ENCODE measurements around the gene ANXA6. TPM values are rescaled to one million over a fixed set of nuclear protein-coding genes. Genes with fewer than 3 reads are reported as not detected.
A peak's percentile ranks its signal among the peaks of the same experiment; 100 is the strongest.

Gene ANXA6
- total and polyA plus RNA-seq, 2 donors (not counting 1 experiment from before 2014, with no cell fraction given): 136 to 300 TPM

DNA sequence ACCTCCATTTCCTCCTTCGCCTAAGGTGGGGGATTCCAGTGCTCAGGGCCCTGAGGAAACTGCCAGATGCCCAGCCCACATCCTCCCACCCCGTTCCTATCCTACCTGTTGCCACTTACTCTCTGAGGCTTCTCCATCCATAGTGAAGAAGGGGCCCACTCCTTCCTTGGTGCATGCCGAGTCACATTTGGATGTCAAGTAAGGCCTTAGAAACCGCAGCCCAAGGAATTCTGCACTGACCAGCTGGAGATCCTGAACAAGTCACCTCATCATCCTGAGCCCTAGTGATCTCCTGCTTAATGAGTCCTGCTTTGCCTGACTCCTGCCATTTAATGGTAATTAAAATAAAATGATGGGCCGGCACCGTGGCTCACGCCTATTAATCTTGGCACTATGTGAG, 70.1 kb downstream of the ANXA6 start:
- no peaks in the 10 kb centered on the region for H3K36me3 ChIP-seq (replicated peaks in 1 of 2; ENCODE audit: control extremely low read depth in 1 of 2, control insufficient read depth in 1 of 2, extremely low read depth in 1 of 2, insufficient read depth in 2 of 2, low read length in 1 of 2)
- Mint-ChIP-seq H3K9me3 (ENCODE audit: insufficient read depth) (no peaks in the 10 kb centered on the region), H3K4me1 (peaks cover 54% of the 10 kb centered on the region), H3K27ac (peak overlapping the region; percentile 46), H3K27me3 (no peaks in the 10 kb centered on the region), H3K4me3 (peak overlapping the region; percentile 69)
- H2AFZ ChIP-seq (ENCODE audit: insufficient read depth, low read depth, low read length, poor library complexity, severe bottlenecking): peak overlapping the region; percentile 8
- TF ChIP-seq EZH2 (IDR thresholded peaks at IDR 0.05; ENCODE audit: borderline replicate concordance, insufficient read depth, low read depth, low read length, poor library complexity, severe bottlenecking) (no peak), CTCF (IDR thresholded peaks at IDR 0.05) (no peak)
- intact Hi-C loops (cut with micrococcal nuclease): loop anchor here (1.0 to 10.0 kb wide), 2 partner anchors 9 to 673 kb away; partner anchors contain the start of gene CD74
- 90% methylated on average over 6 of the region's 7 CpGs for WGBS (ENCODE audit: insufficient coverage)
- H3K27me3 ChIP-seq (replicated peaks in 1 of 4; ENCODE audit: control extremely low read depth in 1 of 4, control insufficient read depth in 3 of 4, insufficient read depth in 4 of 4, low read length in 3 of 4): no peaks in the 10 kb centered on the region
- ChIA-PET CTCF (interaction anchor here (1.0 to 3.6 kb wide), 8 partner anchors 11 to 150 kb away, joined by 3 to 22 read pairs (median 8); no protein-coding TSS in a partner anchor), POLR2A (interaction anchor here (0.6 to 0.7 kb wide), 2 partner anchors 9 to 27 kb away, joined by 3 read pairs; no protein-coding TSS in a partner anchor)
- peak overlapping the region in 1 of 5 experiments; percentile 47 for H3K4me3 ChIP-seq (ENCODE audit: control extremely low read depth in 1 of 5, extremely low read depth in 1 of 5, insufficient read depth in 1 of 5, low read depth in 2 of 5, low read length in 4 of 5)
- H3K9ac ChIP-seq (ENCODE audit: low read length): peak overlapping the region; percentile 16
- peak overlapping the region; percentile 73 for H3K4me2 ChIP-seq (replicated peaks; ENCODE audit: low read depth, low read length, poor library complexity, severe bottlenecking)
- no peaks in the 10 kb centered on the region for H3K9me3 ChIP-seq (ENCODE audit: control extremely low read depth in 1 of 3, control insufficient read depth in 2 of 3, insufficient read depth in 1 of 3, low read length in 2 of 3)
- peaks cover 47 to 48% of the 10 kb centered on the region in 2 donors for H3K4me1 ChIP-seq (ENCODE audit: control insufficient read depth in 2 of 2, insufficient read depth in 2 of 2, low read length in 2 of 2)
- DNase-seq (no peak), ATAC-seq (ENCODE audit: low read depth) (no peak)
- peaks cover 45% of the 10 kb centered on the region for H3K79me2 ChIP-seq (ENCODE audit: control insufficient read depth, insufficient read depth, low read length)
- H4K20me1 ChIP-seq (ENCODE audit: control insufficient read depth, insufficient read depth, low read length, poor library complexity, severe bottlenecking): no peaks in the 10 kb centered on the region
- peak overlapping the region in 1 of 2 donors; percentile 69 for H3K27ac ChIP-seq (ENCODE audit: low read length in 2 of 2)

- POLR2A ChIA-PET: interaction anchor here (0.6 to 0.7 kb wide), 2 partner anchors 8 to 27 kb away, joined by 3 read pairs; no protein-coding TSS in a partner anchor
- Mint-ChIP-seq H3K4me1 (peaks cover 58% of the 10 kb centered on the region), H3K27me3 (no peaks in the 10 kb centered on the region), H3K4me3 (peak overlapping the region; percentile 69), H3K9me3 (ENCODE audit: insufficient read depth) (no peaks in the 10 kb centered on the region), H3K27ac (peak overlapping the region; percentile 38)
- peak overlapping the region; percentile 16 for H3K9ac ChIP-seq (ENCODE audit: low read length)
- H2AFZ ChIP-seq (ENCODE audit: insufficient read depth, low read depth, low read length, poor library complexity, severe bottlenecking): peak overlapping the region; percentile 8
- peak overlapping the region; percentile 14 to 69 for H3K27ac ChIP-seq (ENCODE audit: low read length in 2 of 2)
- H3K27me3 ChIP-seq (replicated peaks in 1 of 4; ENCODE audit: control extremely low read depth in 1 of 4, control insufficient read depth in 3 of 4, insufficient read depth in 4 of 4, low read length in 3 of 4): no peaks in the 10 kb centered on the region
- H3K9me3 ChIP-seq (ENCODE audit: control extremely low read depth in 1 of 3, control insufficient read depth in 2 of 3, insufficient read depth in 1 of 3, low read length in 2 of 3): no peaks in the 10 kb centered on the region
- no peak for TF ChIP-seq EZH2 (IDR thresholded peaks at IDR 0.05; ENCODE audit: borderline replicate concordance, insufficient read depth, low read depth, low read length, poor library complexity, severe bottlenecking)
- TF ChIP-seq CTCF (IDR thresholded peaks at IDR 0.05): no peak
- peaks cover 53 to 54% of the 10 kb centered on the region in 2 donors for H3K4me1 ChIP-seq (ENCODE audit: control insufficient read depth in 2 of 2, insufficient read depth in 2 of 2, low read length in 2 of 2)
- intact Hi-C loops (cut with micrococcal nuclease): loop anchor here (1.0 to 10.0 kb wide), 3 partner anchors 7 to 672 kb away; partner anchors contain the start of gene CD74
- ATAC-seq (ENCODE audit: low read depth) (peak; percentile 92), DNase-seq (peak; percentile 80)
- H4K20me1 ChIP-seq (ENCODE audit: control insufficient read depth, insufficient read depth, low read length, poor library complexity, severe bottlenecking): no peaks in the 10 kb centered on the region
- peak overlapping the region in 4 of 5 experiments; percentile 7 to 47 (median 34) for H3K4me3 ChIP-seq (ENCODE audit: control extremely low read depth in 1 of 5, extremely low read depth in 1 of 5, insufficient read depth in 1 of 5, low read depth in 2 of 5, low read length in 4 of 5)
- CTCF ChIA-PET: interaction anchor here (0.8 to 3.6 kb wide), 10 partner anchors 12 to 151 kb away, joined by 3 to 22 read pairs (median 8); no protein-coding TSS in a partner anchor
- no peaks in the 10 kb centered on the region for H3K36me3 ChIP-seq (replicated peaks in 1 of 2; ENCODE audit: control extremely low read depth in 1 of 2, control insufficient read depth in 1 of 2, extremely low read depth in 1 of 2, insufficient read depth in 2 of 2, low read length in 1 of 2)
- H3K4me2 ChIP-seq (replicated peaks; ENCODE audit: low read depth, low read length, poor library complexity, severe bottlenecking): peak overlapping the region; percentile 73
- WGBS (ENCODE audit: insufficient coverage): 9% methylated on average over 6 of the region's 10 CpGs
- peaks cover 50% of the 10 kb centered on the region for H3K79me2 ChIP-seq (ENCODE audit: control insufficient read depth, insufficient read depth, low read length)
These were observed 70.6 kb downstream of the ANXA6 start for GRCh38 chr5:151086905-151087360.

All from B cell (primary cell).